Liver (tissue), 9 donors: ENCODE results near the gene SYCN. TPM values are rescaled to one million over a fixed set of nuclear protein-coding genes. Genes with fewer than 3 reads are reported as not detected.

Experiments used
- DNase-seq: peaks from one replicate; pipeline ENCODE4 v3.0.0-alpha.2; 2017; ENCODE audit warnings: low spot score
- H3K27ac ChIP-seq, 2 donors: one replicate each; pipeline ENCODE4 v1.7.0; 2013; ENCODE audit warnings: inconsistent platforms in 2 of 2, low read length in 2 of 2, control low read depth in 1 of 2, low read depth in 1 of 2, mild to moderate bottlenecking in 1 of 2
- H3K27me3 ChIP-seq, 4 donors: one replicate each; pipeline versions ENCODE4 v1.6.1 to v1.7.0; 2013; ENCODE audit warnings: low read length in 3 of 4, inconsistent platforms in 1 of 4, mild to moderate bottlenecking in 1 of 4, moderate library complexity in 1 of 4; ENCODE audit not compliant: control insufficient read depth in 4 of 4, insufficient read depth in 4 of 4
- H3K36me3 ChIP-seq, 4 donors: one replicate each; pipeline versions ENCODE4 v1.6.1 to v1.7.0; 2013; ENCODE audit warnings: low read length in 3 of 4, mild to moderate bottlenecking in 3 of 4, low read depth in 1 of 4, moderate library complexity in 1 of 4; ENCODE audit not compliant: control insufficient read depth in 4 of 4, insufficient read depth in 3 of 4
- H3K4me1 ChIP-seq, 4 donors: one replicate each; pipeline versions ENCODE4 v1.6.1 to v1.7.0; 2013; ENCODE audit warnings: low read length in 3 of 4, mild to moderate bottlenecking in 3 of 4, moderate library complexity in 1 of 4; ENCODE audit not compliant: control insufficient read depth in 4 of 4, insufficient read depth in 4 of 4
- H3K4me3 ChIP-seq, 3 donors: one replicate each; pipeline versions ENCODE4 v1.6.1 to v1.7.0; 2013; ENCODE audit warnings: low read length in 3 of 3, control low read depth in 1 of 3, low read depth in 1 of 3, mild to moderate bottlenecking in 1 of 3
- H3K9ac ChIP-seq, 2 donors: one replicate each; pipeline ENCODE4 v1.7.0; 2013; ENCODE audit warnings: low read length in 2 of 2, mild to moderate bottlenecking in 2 of 2, moderate library complexity in 2 of 2, control low read depth in 1 of 2, low read depth in 1 of 2
- H3K9me3 ChIP-seq, 4 donors: one replicate each; pipeline versions ENCODE4 v1.6.1 to v1.7.0; 2013; ENCODE audit warnings: low read length in 3 of 4; ENCODE audit not compliant: control insufficient read depth in 4 of 4
- ATF3 ChIP-seq: IDR thresholded peaks from 2 replicates; pipeline ENCODE4 v1.6.1; 2016; ENCODE audit warnings: antibody characterized with exemption
- CTCF ChIP-seq: fragments of 150-350 bp; IDR thresholded peaks from 2 replicates; pipeline ENCODE4 v1.5.1; 2017; ENCODE audit warnings: improper control_type of control experiment, low read depth, low read length; ENCODE audit not compliant: missing input control
- EGR1 ChIP-seq, 2 donors: IDR thresholded peaks; 2 replicates each; pipeline ENCODE4 v1.6.1; 2016 to 2018; ENCODE audit warnings: antibody characterized with exemption in 2 of 2, low read depth in 2 of 2
- FOXA1 ChIP-seq: IDR thresholded peaks from 2 replicates; pipeline ENCODE4 v1.6.1; 2016; ENCODE audit warnings: antibody characterized with exemption
- FOXA2 ChIP-seq: IDR thresholded peaks from 2 replicates; pipeline ENCODE4 v1.6.1; 2016; ENCODE audit warnings: antibody characterized with exemption
- GABPA ChIP-seq, 2 donors: IDR thresholded peaks in 1 of 2; conservative IDR thresholded peaks in 1 of 2; 2 replicates each; pipeline ENCODE4 v1.6.1; 2016; ENCODE audit warnings: antibody characterized with exemption in 2 of 2, mild to moderate bottlenecking in 1 of 2, moderate library complexity in 1 of 2
- HNF4A ChIP-seq, 2 donors: conservative IDR thresholded peaks; 2 replicates each; pipeline ENCODE4 v1.6.1; 2016; ENCODE audit warnings: antibody characterized with exemption in 2 of 2, mild to moderate bottlenecking in 2 of 2
- HNF4G ChIP-seq: IDR thresholded peaks from 2 replicates; pipeline ENCODE4 v1.6.1; 2016; ENCODE audit warnings: antibody characterized with exemption
- JUND ChIP-seq, 2 donors: IDR thresholded peaks; 2 replicates each; pipeline ENCODE4 v1.6.1; 2016; ENCODE audit warnings: antibody characterized with exemption in 2 of 2
- MAX ChIP-seq: IDR thresholded peaks from 2 replicates; pipeline ENCODE4 v1.6.1; 2016; ENCODE audit warnings: antibody characterized with exemption
- NR2F2 ChIP-seq: IDR thresholded peaks from 2 replicates; pipeline ENCODE4 v1.6.1; 2016; ENCODE audit warnings: antibody characterized with exemption
- RAD21 ChIP-seq, 2 donors: IDR thresholded peaks; 2 replicates each; pipeline ENCODE4 v1.6.1; 2016; ENCODE audit warnings: antibody characterized with exemption in 2 of 2, mild to moderate bottlenecking in 2 of 2
- REST ChIP-seq: IDR thresholded peaks from 2 replicates; pipeline ENCODE4 v1.6.1; 2016; ENCODE audit warnings: antibody characterized with exemption, mild to moderate bottlenecking
- RXRA ChIP-seq, 2 donors: IDR thresholded peaks; 2 replicates each; pipeline ENCODE4 v1.6.1; 2017 to 2018; ENCODE audit warnings: antibody characterized with exemption in 2 of 2, mild to moderate bottlenecking in 1 of 2
- SP1 ChIP-seq: IDR thresholded peaks from 2 replicates; pipeline ENCODE4 v1.6.1; 2018; ENCODE audit warnings: antibody characterized with exemption, mild to moderate bottlenecking
- TAF1 ChIP-seq: conservative IDR thresholded peaks from 2 replicates; pipeline ENCODE4 v1.6.1; 2016; ENCODE audit warnings: antibody characterized with exemption, mild to moderate bottlenecking
- YY1 ChIP-seq: IDR thresholded peaks from 2 replicates; pipeline ENCODE4 v1.6.1; 2016; ENCODE audit warnings: antibody characterized with exemption, mild to moderate bottlenecking
- ZBTB33 ChIP-seq: IDR thresholded peaks from 2 replicates; pipeline ENCODE4 v1.6.1; 2016; ENCODE audit warnings: antibody characterized with exemption
- WGBS: extraction: QIAGEN DNeasy Blood & Tissue Kit; methylation state at CpG from one replicate; pipeline ENCODE4 v1.1.7; 2013; 5-methylcytosine and 5-hydroxymethylcytosine counted together
- polyA plus RNA-seq, 2 donors: library from polyadenylated mRNA; stranded (reverse) in 1 of 2; unstranded in 1 of 2; fragments of 200-250 nt in 1 of 2; fragments of >200 nt in 1 of 2; fragmentation: Nextera tagmentation in 1 of 2; extraction: Ambion mirVana in 1 of 2; gene quantifications; one replicate each; pipeline versions ENCODE4 v1.2.1 to v1.2.3, GENCODE V29; 2013 to 2015
- total RNA-seq, 2 donors: library from RNA; depleted of rRNA; stranded (reverse); fragments of >200 nt; gene quantifications; one replicate each; pipeline ENCODE4 v1.2.3, GENCODE V29; 2014
- donor health status: healthy.
- donor health status: healthy.
- donor health status: healthy.
- donor health status: healthy.
- donor health status: healthy.

The SYCN gene
- total and polyA plus RNA-seq, 4 donors: not detected

- TF ChIP-seq MAX (no peak), SP1 (no peak), FOXA2 (no peak), JUND (IDR thresholded peaks at IDR 0.05) (no peak), RXRA (IDR thresholded peaks at IDR 0.05) (no peak), FOXA1 (no peak), RAD21 (IDR thresholded peaks at IDR 0.05) (no peak), GABPA (IDR thresholded peaks at IDR 0.05 in 1 of 2, conservative IDR thresholded peaks at IDR 0.05 in 1 of 2) (no peak), NR2F2 (no peak), CTCF (no peak), TAF1 (no peak), ATF3 (no peak), ZBTB33 (no peak), HNF4G (no peak), YY1 (no peak), EGR1 (IDR thresholded peaks at IDR 0.05; ENCODE audit: low read depth in 2 of 2) (no peak), REST (no peak), HNF4A (conservative IDR thresholded peaks at IDR 0.05) (no peak)
- H3K4me1 ChIP-seq: peaks cover 3 to 18% (median 14%) of the 10 kb centered on the region in 4 donors
- no peak overlapping the region for H3K9ac ChIP-seq
- no peaks in the 10 kb centered on the region for H3K9me3 ChIP-seq
- H3K36me3 ChIP-seq: no peaks in the 10 kb centered on the region
- peaks cover 0 to 2% (median 0%) of the 10 kb centered on the region in 4 donors for H3K27me3 ChIP-seq
- no peak for DNase-seq
- H3K4me3 ChIP-seq: no peak overlapping the region
- WGBS: 72% methylated on average over 3 of the region's 3 CpGs
- H3K27ac ChIP-seq: no peak overlapping the region
Observed at GRCh38 chr19:39252458-39252857, 48.4 kb upstream of the SYCN start.
